ENCODE data around the gene PTPRN2. TPM values are rescaled to one million over a fixed set of nuclear protein-coding genes. Genes with fewer than 3 reads are reported as not detected.

Gene PTPRN2
- total and polyA plus RNA-seq, 2 donors (not counting 1 experiment from before 2014, with no cell fraction given) = 0.54 to 1.2 TPM

- Histone ChIP-seq H3K4me1 (ENCODE audit: control insufficient read depth, extremely low read depth, insufficient read depth, low read length) (no peaks in the 10 kb centered on the region), H4K20me1 (ENCODE audit: control insufficient read depth, extremely low read depth, insufficient read depth, low read length) (no peaks in the 10 kb centered on the region), H3K79me2 (ENCODE audit: control insufficient read depth, insufficient read depth, low read length) (no peaks in the 10 kb centered on the region), H3K27me3 (ENCODE audit: control insufficient read depth, insufficient read depth, low read length) (no peaks in the 10 kb centered on the region), H3K9me3 (ENCODE audit: control insufficient read depth, insufficient read depth, low read depth, low read length) (no peaks in the 10 kb centered on the region), H3K9ac (ENCODE audit: insufficient read depth, low read length) (no peak overlapping the region), H3K4me2 (ENCODE audit: extremely low read depth, insufficient read depth, low read length) (no peak overlapping the region), H3K27ac (ENCODE audit: insufficient read depth, low read length) (no peak overlapping the region), H2AFZ (ENCODE audit: low read length) (no peak overlapping the region), H3K4me3 (replicated peaks in 1 of 4; ENCODE audit: control extremely low read depth in 1 of 4, insufficient read depth in 1 of 4, low read depth in 3 of 4, low read length in 4 of 4) (no peak overlapping the region), H3K36me3 (ENCODE audit: control insufficient read depth, insufficient read depth, low read length) (no peaks in the 10 kb centered on the region)
- no peak for TF ChIP-seq CTCF (conservative IDR thresholded peaks at IDR 0.05 in 1 of 2, IDR thresholded peaks at IDR 0.05 in 1 of 2; ENCODE audit: low read depth in 1 of 2, low read length in 2 of 2)
- DNase-seq (ENCODE audit: low read depth in 2 of 2) = no peak
Measured at GRCh38 chr7:157889480-157889879, 698.1 kb downstream of the PTPRN2 start.

- H3K27me3 ChIP-seq (ENCODE audit: control insufficient read depth, insufficient read depth, low read length) = no peaks in the 10 kb centered on the region
- H3K79me2 ChIP-seq (ENCODE audit: control insufficient read depth, insufficient read depth, low read length) = no peaks in the 10 kb centered on the region
- H3K4me3 ChIP-seq (replicated peaks in 1 of 4; ENCODE audit: control extremely low read depth in 1 of 4, insufficient read depth in 1 of 4, low read depth in 3 of 4, low read length in 4 of 4) = no peak overlapping the region
- no peak overlapping the region for H3K4me2 ChIP-seq (ENCODE audit: extremely low read depth, insufficient read depth, low read length)
- no peaks in the 10 kb centered on the region for H3K4me1 ChIP-seq (ENCODE audit: control insufficient read depth, extremely low read depth, insufficient read depth, low read length)
- TF ChIP-seq CTCF (conservative IDR thresholded peaks at IDR 0.05 in 1 of 2, IDR thresholded peaks at IDR 0.05 in 1 of 2; ENCODE audit: low read depth in 1 of 2, low read length in 2 of 2) (no peak), EZH2 (IDR thresholded peaks at IDR 0.05; ENCODE audit: low read length, missing control alignments) (no peak)
- no peaks in the 10 kb centered on the region for H3K36me3 ChIP-seq (ENCODE audit: control insufficient read depth, insufficient read depth, low read length)
- no peak overlapping the region for H2AFZ ChIP-seq (ENCODE audit: low read length)
- no peak for DNase-seq (ENCODE audit: low read depth in 2 of 2)
- H3K9me3 ChIP-seq (ENCODE audit: control insufficient read depth, insufficient read depth, low read depth, low read length) = no peaks in the 10 kb centered on the region
- H3K27ac ChIP-seq (ENCODE audit: insufficient read depth, low read length) = no peak overlapping the region
- no peaks in the 10 kb centered on the region for H4K20me1 ChIP-seq (ENCODE audit: control insufficient read depth, extremely low read depth, insufficient read depth, low read length)
- H3K9ac ChIP-seq (ENCODE audit: insufficient read depth, low read length) = no peak overlapping the region
Measured at GRCh38 chr7:157888579-157888978, 699.0 kb downstream of the PTPRN2 start.

- no peaks in the 10 kb centered on the region for H3K36me3 ChIP-seq (ENCODE audit: control insufficient read depth, insufficient read depth, low read length)
- H3K9ac ChIP-seq (ENCODE audit: insufficient read depth, low read length) = no peak overlapping the region
- no peak overlapping the region for H2AFZ ChIP-seq (ENCODE audit: low read length)
- H3K27ac ChIP-seq (ENCODE audit: insufficient read depth, low read length) = no peak overlapping the region
- no peaks in the 10 kb centered on the region for H3K4me1 ChIP-seq (ENCODE audit: control insufficient read depth, extremely low read depth, insufficient read depth, low read length)
- no peak for TF ChIP-seq EZH2 (IDR thresholded peaks at IDR 0.05; ENCODE audit: low read length, missing control alignments)
- no peak for TF ChIP-seq CTCF (conservative IDR thresholded peaks at IDR 0.05 in 1 of 2, IDR thresholded peaks at IDR 0.05 in 1 of 2; ENCODE audit: low read depth in 1 of 2, low read length in 2 of 2)
- no peak for DNase-seq (ENCODE audit: low read depth in 2 of 2)
- no peak overlapping the region for H3K4me2 ChIP-seq (ENCODE audit: extremely low read depth, insufficient read depth, low read length)
- no peaks in the 10 kb centered on the region for H3K9me3 ChIP-seq (ENCODE audit: control insufficient read depth, insufficient read depth, low read depth, low read length)
- no peaks in the 10 kb centered on the region for H3K79me2 ChIP-seq (ENCODE audit: control insufficient read depth, insufficient read depth, low read length)
- no peaks in the 10 kb centered on the region for H4K20me1 ChIP-seq (ENCODE audit: control insufficient read depth, extremely low read depth, insufficient read depth, low read length)
- no peak overlapping the region for H3K4me3 ChIP-seq (replicated peaks in 1 of 4; ENCODE audit: control extremely low read depth in 1 of 4, insufficient read depth in 1 of 4, low read depth in 3 of 4, low read length in 4 of 4)
- no peaks in the 10 kb centered on the region for H3K27me3 ChIP-seq (ENCODE audit: control insufficient read depth, insufficient read depth, low read length)
Measured at GRCh38 chr7:157887400-157887799, 700.2 kb downstream of the PTPRN2 start.

All from fibroblast of lung (primary cell).